Prostate gland (tissue), 2 donors: ENCODE data around the gene PCDH17. TPM values are rescaled to one million over a fixed set of nuclear protein-coding genes. Genes with fewer than 3 reads are reported as not detected.

ENCODE experiments used
- DNase-seq: peaks from one replicate; pipeline ENCODE4 v3.0.0-alpha.2; 2019; ENCODE audit warnings: low spot score
- H3K27ac ChIP-seq, 2 donors: fragments of 200-600 bp; sonication (generic); 2 replicates each; pipeline ENCODE4 v1.5.1; 2017 to 2019
- H3K27me3 ChIP-seq: fragments of 200-600 bp; sonication (generic); replicated peaks from 2 replicates; pipeline ENCODE4 v1.5.1; 2019; ENCODE audit not compliant: insufficient read depth
- H3K36me3 ChIP-seq, 2 donors: fragments of 200-600 bp; sonication (generic); 1 replicate in 1 of 2; 2 replicates in 1 of 2; pipeline versions ENCODE4 v1.5.1 to v1.8.1; 2017 to 2019
- H3K4me1 ChIP-seq: fragments of 200-600 bp; sonication (generic); replicated peaks from 2 replicates; pipeline ENCODE4 v1.5.1; 2019
- H3K4me3 ChIP-seq, 2 donors: fragments of 200-600 bp; sonication (generic); 2 replicates each; pipeline ENCODE4 v1.5.1; 2017 to 2019
- H3K9me3 ChIP-seq: fragments of 200-600 bp; sonication (generic); 2 replicates; pipeline ENCODE4 v1.5.1; 2017
- POLR2A ChIP-seq: fragments of 450-650 bp; IDR thresholded peaks from one replicate; pipeline ENCODE4 v1.6.1; 2016; ENCODE audit warnings: antibody characterized with exemption, mild to moderate bottlenecking
- POLR2AphosphoS5 ChIP-seq: sonication (generic); formaldehyde crosslinking; IDR thresholded peaks from one replicate; pipeline ENCODE4 v1.6.1; 2017; ENCODE audit warnings: antibody characterized with exemption
- WGBS: methylation state at CpG from one replicate; pipeline ENCODE4 v1.1.5; 2018; 5-methylcytosine and 5-hydroxymethylcytosine counted together
- intact Hi-C: fragments of 100-400 bp; cut with DNase I; formaldehyde crosslinking; loops from one replicate; pipeline ENCODE4 v1.14.2; 2022
- total RNA-seq, 2 donors: library from RNA; depleted of rRNA; stranded (reverse); fragments of >200 nt; gene quantifications; one replicate each; pipeline ENCODE4 v1.1.0, GENCODE V29; 2016
- TF ChIP-seq, protein P1 (sequence below), 4 experiments: fragments of 200-600 bp in 2 of 4; fragments of 450-650 bp in 2 of 4; sonication (generic) in 2 of 4; IDR thresholded peaks; 1 replicate in 3 of 4; 2 replicates in 1 of 4; pipeline ENCODE4 v1.5.1; 2016 to 2019; ENCODE audit warnings: antibody characterized with exemption in 4 of 4, mild to moderate bottlenecking in 2 of 4, moderate library complexity in 2 of 4

The PCDH17 gene
- total RNA-seq, 2 donors from 2014 or later, result 2.5 to 13.7 TPM

DNA sequence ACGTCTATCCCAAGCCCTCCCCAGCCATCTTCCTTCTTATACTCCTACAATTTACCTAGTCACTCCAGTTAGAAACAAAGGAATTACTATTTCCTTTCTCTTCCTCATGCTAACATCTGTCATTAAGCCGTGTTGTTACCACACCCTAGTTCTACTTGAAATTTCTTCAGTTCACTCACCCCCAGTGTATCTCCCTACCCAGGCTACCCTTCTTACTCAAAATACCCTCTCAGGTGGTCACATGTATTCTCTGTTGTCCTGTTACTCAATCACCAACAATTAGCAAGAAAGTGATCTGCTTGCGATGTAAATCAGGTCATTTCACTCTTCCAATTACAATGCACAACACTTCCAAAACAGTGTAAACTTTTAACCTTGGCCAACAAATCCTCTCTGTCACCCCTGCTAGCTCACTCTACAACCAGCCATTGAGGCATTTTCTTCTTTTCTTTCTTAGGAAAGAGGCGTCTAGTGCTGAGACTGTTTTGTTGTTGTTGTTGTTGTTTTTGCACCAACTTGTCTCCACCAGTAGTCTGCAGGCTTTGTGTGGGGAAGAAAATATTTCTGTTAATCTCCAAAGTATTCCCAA, 50.7 kb downstream of the PCDH17 start:
- DNase-seq, result no peak
- Histone ChIP-seq H3K4me1 (no peaks in the 10 kb centered on the region), H3K27me3 (no peaks in the 10 kb centered on the region), H3K36me3 (no peaks in the 10 kb centered on the region), H3K9me3 (no peaks in the 10 kb centered on the region), H3K4me3 (no peak overlapping the region), H3K27ac (no peak overlapping the region)
- 59% methylated on average over 4 of the region's 4 CpGs for WGBS
- TF ChIP-seq POLR2AphosphoS5, result no peak
- no peak for TF ChIP-seq POLR2A
- TF ChIP-seq, protein P1, sequence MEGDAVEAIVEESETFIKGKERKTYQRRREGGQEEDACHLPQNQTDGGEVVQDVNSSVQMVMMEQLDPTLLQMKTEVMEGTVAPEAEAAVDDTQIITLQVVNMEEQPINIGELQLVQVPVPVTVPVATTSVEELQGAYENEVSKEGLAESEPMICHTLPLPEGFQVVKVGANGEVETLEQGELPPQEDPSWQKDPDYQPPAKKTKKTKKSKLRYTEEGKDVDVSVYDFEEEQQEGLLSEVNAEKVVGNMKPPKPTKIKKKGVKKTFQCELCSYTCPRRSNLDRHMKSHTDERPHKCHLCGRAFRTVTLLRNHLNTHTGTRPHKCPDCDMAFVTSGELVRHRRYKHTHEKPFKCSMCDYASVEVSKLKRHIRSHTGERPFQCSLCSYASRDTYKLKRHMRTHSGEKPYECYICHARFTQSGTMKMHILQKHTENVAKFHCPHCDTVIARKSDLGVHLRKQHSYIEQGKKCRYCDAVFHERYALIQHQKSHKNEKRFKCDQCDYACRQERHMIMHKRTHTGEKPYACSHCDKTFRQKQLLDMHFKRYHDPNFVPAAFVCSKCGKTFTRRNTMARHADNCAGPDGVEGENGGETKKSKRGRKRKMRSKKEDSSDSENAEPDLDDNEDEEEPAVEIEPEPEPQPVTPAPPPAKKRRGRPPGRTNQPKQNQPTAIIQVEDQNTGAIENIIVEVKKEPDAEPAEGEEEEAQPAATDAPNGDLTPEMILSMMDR (IDR thresholded peaks at IDR 0.05), result no peak
- intact Hi-C loops, result no loop called here

DNA sequence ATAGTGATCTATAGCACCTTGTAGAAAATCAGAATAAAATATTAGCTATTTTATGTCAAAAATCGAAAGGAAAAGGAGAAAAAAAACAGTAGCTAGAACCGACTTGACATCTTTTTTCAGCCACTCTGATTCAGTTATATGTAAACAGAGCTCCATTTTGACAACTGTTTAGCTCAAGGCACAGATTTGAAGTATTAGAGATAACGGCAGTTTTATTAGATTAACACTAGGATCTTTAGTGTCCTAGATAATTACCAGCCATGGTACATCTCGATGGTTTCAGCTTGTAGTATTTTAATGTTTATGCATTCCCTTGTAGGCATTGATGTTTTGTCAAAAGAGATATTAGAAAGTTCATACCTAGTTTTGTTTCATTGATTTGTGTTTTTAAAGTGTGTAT, 67.3 kb downstream of the PCDH17 start:
- WGBS, result 54% methylated on average over 4 of the region's 4 CpGs
- no peak overlapping the region for H3K27ac ChIP-seq
- no peaks in the 10 kb centered on the region for H3K27me3 ChIP-seq
- no peaks in the 10 kb centered on the region for H3K4me1 ChIP-seq
- H3K4me3 ChIP-seq, result no peak overlapping the region
- DNase-seq, result no peak
- TF ChIP-seq POLR2AphosphoS5, result no peak
- TF ChIP-seq POLR2A, result no peak
- TF ChIP-seq, protein P1 (IDR thresholded peaks at IDR 0.05), result no peak
- intact Hi-C loops, result no loop called here
- no peaks in the 10 kb centered on the region for H3K36me3 ChIP-seq
- no peaks in the 10 kb centered on the region for H3K9me3 ChIP-seq

DNA sequence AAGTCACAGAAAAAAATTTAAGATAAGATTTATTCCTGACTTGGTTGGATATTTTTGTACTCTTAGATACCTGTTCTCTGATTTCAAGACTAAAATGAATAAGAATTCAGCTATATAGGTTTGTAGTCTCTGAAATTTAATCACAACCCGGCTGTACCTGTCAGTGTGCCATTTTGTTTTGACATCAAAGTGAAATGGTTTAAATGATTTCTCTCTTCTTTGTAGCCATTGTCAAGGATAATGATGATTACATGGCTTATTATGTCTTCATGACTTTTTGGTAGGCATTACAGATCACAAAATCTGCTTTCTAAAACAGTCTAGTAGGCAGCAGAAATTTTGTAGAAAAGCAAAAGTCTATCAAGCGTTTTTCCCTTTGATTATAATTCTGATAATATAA, 72.5 kb downstream of the PCDH17 start:
- intact Hi-C loops, result no loop called here
- no peak for DNase-seq
- 92% methylated on average over 2 of the region's 2 CpGs for WGBS

DNA sequence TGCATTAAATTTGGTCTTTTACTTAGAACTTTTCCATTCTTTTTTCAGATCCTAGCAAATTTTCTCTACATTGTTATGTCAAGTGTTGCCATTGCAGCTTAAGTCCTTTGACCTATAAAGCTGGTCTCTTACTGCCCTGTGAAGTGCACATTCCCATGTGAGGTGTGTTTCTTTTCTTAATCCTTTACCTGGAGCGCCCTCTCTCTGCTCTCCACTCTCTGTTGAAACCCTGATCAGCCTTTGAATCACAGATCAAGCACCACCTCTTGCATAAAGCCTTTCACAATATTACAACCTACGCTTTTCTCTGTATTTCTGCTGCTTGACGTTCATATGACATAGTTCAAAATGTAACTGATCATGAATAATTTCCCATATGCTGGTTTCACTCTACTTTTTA, 84.8 kb downstream of the PCDH17 start:
- Histone ChIP-seq H3K27me3 (no peaks in the 10 kb centered on the region), H3K4me3 (no peak overlapping the region), H3K27ac (no peak overlapping the region), H3K36me3 (no peaks in the 10 kb centered on the region), H3K9me3 (no peaks in the 10 kb centered on the region), H3K4me1 (no peaks in the 10 kb centered on the region)
- no peak for DNase-seq
- intact Hi-C loops, result no loop called here
- WGBS, result 46% methylated on average over 3 of the region's 3 CpGs
- no peak for TF ChIP-seq POLR2A
- TF ChIP-seq POLR2AphosphoS5, result no peak
- TF ChIP-seq, protein P1 (IDR thresholded peaks at IDR 0.05), result no peak

More for the DNA sequence above, 72.5 kb downstream of the PCDH17 start:
- no peak overlapping the region for H3K4me3 ChIP-seq
- H3K36me3 ChIP-seq, result no peaks in the 10 kb centered on the region
- TF ChIP-seq POLR2AphosphoS5, result no peak
- TF ChIP-seq POLR2A, result no peak
- no peaks in the 10 kb centered on the region for H3K9me3 ChIP-seq
- no peaks in the 10 kb centered on the region for H3K27me3 ChIP-seq
- H3K27ac ChIP-seq, result no peak overlapping the region
- no peaks in the 10 kb centered on the region for H3K4me1 ChIP-seq

DNA sequence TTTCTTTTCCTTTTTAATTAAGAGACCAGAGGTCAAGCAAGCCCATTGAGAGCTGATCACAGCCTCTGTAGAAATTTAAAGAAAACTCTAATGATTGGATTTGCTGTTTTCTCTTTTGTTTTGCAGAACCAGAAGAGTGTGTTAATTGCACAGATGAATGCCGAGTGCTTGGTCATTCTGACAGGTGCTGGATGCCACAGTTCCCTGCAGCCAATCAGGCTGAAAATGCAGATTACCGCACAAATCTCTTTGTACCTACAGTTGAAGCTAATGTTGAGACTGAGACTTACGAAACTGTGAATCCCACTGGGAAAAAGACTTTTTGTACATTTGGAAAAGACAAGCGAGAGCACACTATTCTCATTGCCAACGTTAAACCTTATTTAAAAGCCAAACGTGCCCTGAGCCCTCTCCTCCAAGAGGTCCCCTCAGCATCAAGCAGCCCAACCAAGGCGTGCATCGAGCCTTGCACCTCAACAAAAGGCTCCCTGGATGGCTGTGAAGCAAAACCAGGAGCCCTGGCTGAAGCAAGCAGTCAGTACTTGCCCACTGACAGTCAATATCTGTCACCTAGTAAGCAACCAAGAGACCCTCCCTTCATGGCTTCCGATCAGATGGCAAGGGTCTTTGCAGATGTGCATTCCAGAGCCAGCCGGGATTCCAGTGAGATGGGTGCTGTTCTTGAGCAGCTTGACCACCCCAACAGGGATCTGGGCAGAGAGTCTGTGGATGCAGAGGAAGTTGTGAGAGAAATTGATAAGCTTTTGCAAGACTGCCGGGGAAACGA, 93.1 kb downstream of the PCDH17 start:
- Histone ChIP-seq H3K4me1 (no peaks in the 10 kb centered on the region), H3K4me3 (no peak overlapping the region), H3K36me3 (no peaks in the 10 kb centered on the region), H3K27me3 (no peaks in the 10 kb centered on the region), H3K9me3 (no peaks in the 10 kb centered on the region), H3K27ac (no peak overlapping the region)
- TF ChIP-seq, protein P1 (IDR thresholded peaks at IDR 0.05), result no peak
- TF ChIP-seq POLR2AphosphoS5 (no peak), POLR2A (no peak)
- intact Hi-C loops, result no loop called here
- 71% methylated on average over 12 of the region's 12 CpGs for WGBS
- DNase-seq, result no peak
